Thoracic aorta (tissue), 2 donors: Measurements from ENCODE around the gene GJC3. TPM values are rescaled to one million over a fixed set of nuclear protein-coding genes. Genes with fewer than 3 reads are reported as not detected.
"Not testable (repeated sequence)": the region's sequence is repeated elsewhere in the genome, so short reads cannot be mapped to it uniquely, and the experiment has no call there.

Experiments used
- ATAC-seq: fragments of 150-250 bp; one replicate; pipeline ENCODE4 v1.8.0; 2017; ENCODE audit warnings: low read depth; ENCODE audit not compliant: insufficient number of reproducible peaks, low FRiP score
- DNase-seq: peaks from one replicate; pipeline ENCODE4 v3.0.0-alpha.2; 2020; ENCODE audit warnings: low spot score
- H3K27ac ChIP-seq, 2 donors: fragments of 200-600 bp; sonication (generic); 1 replicate in 1 of 2; 2 replicates in 1 of 2; pipeline ENCODE4 v1.5.1; 2016; ENCODE audit warnings: mild to moderate bottlenecking in 2 of 2, moderate library complexity in 2 of 2
- H3K27me3 ChIP-seq: fragments of 200-600 bp; sonication (generic); replicated peaks from 2 replicates; pipeline ENCODE4 v1.6.0; 2016; ENCODE audit warnings: mild to moderate bottlenecking; ENCODE audit not compliant: insufficient read depth
- H3K36me3 ChIP-seq: fragments of 200-600 bp; sonication (generic); one replicate; pipeline ENCODE4 v1.5.1; 2016
- H3K4me1 ChIP-seq, 2 donors: fragments of 200-600 bp; sonication (generic); 1 replicate in 1 of 2; 2 replicates in 1 of 2; pipeline versions ENCODE4 v1.5.1 to v1.6.0; 2016; ENCODE audit warnings: low read depth in 2 of 2, mild to moderate bottlenecking in 1 of 2; ENCODE audit not compliant: control insufficient read depth in 1 of 2
- H3K4me3 ChIP-seq: fragments of 200-600 bp; sonication (generic); 2 replicates; pipeline ENCODE4 v1.5.1; 2016; ENCODE audit warnings: mild to moderate bottlenecking
- H3K9me3 ChIP-seq: fragments of 200-600 bp; sonication (generic); 2 replicates; pipeline ENCODE4 v1.5.1; 2016
- CTCF ChIP-seq: fragments of 200-600 bp; sonication (generic); IDR thresholded peaks from one replicate; pipeline ENCODE4 v1.5.1; 2019; ENCODE audit warnings: antibody characterized with exemption
- total RNA-seq, 2 donors: library from RNA; depleted of rRNA; stranded (reverse); fragments of >200 nt; gene quantifications; one replicate each; pipeline versions ENCODE4 v1.1.0 to v1.2.3, GENCODE V29; 2016

The GJC3 gene
- total RNA-seq, 2 donors from 2014 or later: 2.6 TPM; not detected in 1

- Histone ChIP-seq H3K4me1 (no peaks in the 10 kb centered on the region), H3K9me3 (no peaks in the 10 kb centered on the region), H3K27ac (no peak overlapping the region), H3K36me3 (peaks cover 32% of the 10 kb centered on the region), H3K4me3 (no peak overlapping the region), H3K27me3 (no peaks in the 10 kb centered on the region)
- TF ChIP-seq CTCF: no peak
- no peak for ATAC-seq
- no peak for DNase-seq
Observed at GRCh38 chr7:99898023-99898357, 31.4 kb downstream of the GJC3 start.

- Histone ChIP-seq H3K4me1 (no peaks in the 10 kb centered on the region), H3K27me3 (no peaks in the 10 kb centered on the region), H3K4me3 (no peak overlapping the region), H3K9me3 (no peaks in the 10 kb centered on the region), H3K36me3 (peaks cover 27% of the 10 kb centered on the region), H3K27ac (no peak overlapping the region)
- TF ChIP-seq CTCF: no peak
- DNase-seq (no peak), ATAC-seq (no peak)
Observed at GRCh38 chr7:99897322-99898022, 31.9 kb downstream of the GJC3 start.

GRCh38 chr7:99894738-99895137 lies 34.7 kb downstream of the GJC3 start:
- TF ChIP-seq CTCF: no peak
- Histone ChIP-seq H3K27me3 (no peaks in the 10 kb centered on the region), H3K4me3 (no peak overlapping the region), H3K27ac (no peak overlapping the region), H3K36me3 (peaks cover 16% of the 10 kb centered on the region), H3K9me3 (no peaks in the 10 kb centered on the region), H3K4me1 (no peaks in the 10 kb centered on the region)
- DNase-seq: no peak
- no peak for ATAC-seq

DNA sequence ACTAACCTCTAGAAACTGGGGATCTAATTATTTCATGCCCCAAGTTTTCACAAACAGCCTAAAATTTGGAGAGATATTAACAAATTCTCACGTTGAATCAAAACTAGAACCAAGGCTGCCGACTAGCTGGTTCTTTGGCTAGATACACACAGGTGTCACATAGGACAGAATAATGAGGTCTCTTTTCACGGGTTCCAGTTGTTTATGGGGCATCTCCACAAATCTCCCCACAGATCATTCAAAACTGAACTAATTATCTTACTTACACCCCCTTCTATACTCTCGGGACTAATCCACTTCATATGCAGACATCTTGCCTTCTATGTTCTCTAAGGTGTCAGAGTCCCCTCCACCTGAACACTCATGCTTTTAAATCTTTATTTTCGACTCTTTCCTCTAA lies 36.1 kb downstream of the GJC3 start:
- DNase-seq (no peak), ATAC-seq (no peak)
- Histone ChIP-seq H3K36me3 (peaks cover 19% of the 10 kb centered on the region), H3K27me3 (no peaks in the 10 kb centered on the region), H3K4me3 (no peak overlapping the region), H3K9me3 (no peaks in the 10 kb centered on the region), H3K27ac (no peak overlapping the region), H3K4me1 (no peaks in the 10 kb centered on the region)
- no peak for TF ChIP-seq CTCF

- ATAC-seq, H3K4me1 ChIP-seq, H3K27ac ChIP-seq, H3K27me3 ChIP-seq, DNase-seq, H3K4me3 ChIP-seq, H3K9me3 ChIP-seq: not testable (repeated sequence)
- H3K36me3 ChIP-seq: peaks cover 19% of the 10 kb centered on the region
Observed at GRCh38 chr7:99890348-99890747, 39.1 kb downstream of the GJC3 start.

DNA sequence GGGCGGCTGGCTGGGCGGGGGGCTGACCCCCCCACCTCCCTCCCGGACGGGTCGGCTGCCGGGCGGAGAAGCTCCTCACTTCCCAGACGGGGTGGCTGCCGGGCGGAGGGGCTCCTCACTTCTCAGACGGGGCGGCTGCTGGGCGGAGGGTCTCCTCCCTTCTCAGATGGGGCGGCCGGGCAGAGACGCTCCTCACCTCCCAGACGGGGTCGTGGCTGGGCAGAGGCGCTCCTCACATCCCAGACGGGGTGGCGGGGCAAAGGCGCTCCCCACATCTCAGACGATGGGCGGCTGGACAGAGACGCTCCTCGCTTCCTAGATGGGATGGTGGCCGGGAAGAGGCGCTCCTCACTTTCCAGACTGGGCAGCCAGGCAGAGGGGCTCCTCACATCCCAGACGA lies 41.1 kb downstream of the GJC3 start:
- H3K4me1 ChIP-seq, H3K4me3 ChIP-seq, H3K27ac ChIP-seq, H3K9me3 ChIP-seq, H3K27me3 ChIP-seq, DNase-seq, ATAC-seq: not testable (repeated sequence)
- H3K36me3 ChIP-seq: peaks cover 19% of the 10 kb centered on the region
